ENCODE measurements around the gene SIAH3.

- TF ChIP-seq CTCF (IDR thresholded peaks at IDR 0.05; ENCODE audit: borderline replicate concordance, extremely low read depth, low read length, poor library complexity, severe bottlenecking) (no peak), EZH2 (IDR thresholded peaks at IDR 0.05; ENCODE audit: borderline replicate concordance, low read depth, low read length, severe bottlenecking) (no peak)
Measured at GRCh38 chr13:45733361-45733760, 118.2 kb downstream of the SIAH3 start.

All from DND-41 (cell line).